SK-N-MC (cell line): Measurements from ENCODE around the gene PNKD.

ENCODE experiments used
- EZH2 ChIP-seq: fragments of 200-600 bp; sonication (generic); IDR thresholded peaks from one replicate; pipeline ENCODE4 v1.6.1; 2017; ENCODE audit warnings: antibody characterized with exemption
- POLR2AphosphoS5 ChIP-seq: IDR thresholded peaks from 2 replicates; pipeline ENCODE4 v1.6.1; 2012; ENCODE audit warnings: mild to moderate bottlenecking, low read depth, low read length, borderline replicate concordance

DNA sequence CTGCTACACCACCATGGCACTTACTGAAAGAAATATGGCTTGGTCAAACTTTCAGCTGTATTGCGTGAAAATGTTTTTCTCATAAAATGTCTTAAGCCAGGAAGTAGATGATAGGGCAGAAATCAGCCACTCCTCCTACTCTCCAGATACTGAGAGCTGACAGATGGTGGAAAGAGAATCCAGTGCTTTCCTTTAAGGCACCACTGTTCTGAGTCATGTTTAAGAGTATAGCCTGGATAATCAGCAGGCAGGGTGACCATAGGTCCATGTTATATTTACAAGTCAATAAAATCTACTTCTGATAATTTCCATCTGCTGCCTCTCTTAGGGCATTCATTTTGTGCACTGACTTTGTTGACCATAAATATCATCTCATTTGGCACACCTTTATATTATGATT, 31.4 kb upstream of the PNKD start:
- TF ChIP-seq EZH2 (no peak), POLR2AphosphoS5 (no peak)
